ENCODE measurements around the gene TRIM16.
"Not testable (repeated sequence)": the region's sequence is repeated elsewhere in the genome, so short reads cannot be mapped to it uniquely, and the experiment has no call there.

DNA sequence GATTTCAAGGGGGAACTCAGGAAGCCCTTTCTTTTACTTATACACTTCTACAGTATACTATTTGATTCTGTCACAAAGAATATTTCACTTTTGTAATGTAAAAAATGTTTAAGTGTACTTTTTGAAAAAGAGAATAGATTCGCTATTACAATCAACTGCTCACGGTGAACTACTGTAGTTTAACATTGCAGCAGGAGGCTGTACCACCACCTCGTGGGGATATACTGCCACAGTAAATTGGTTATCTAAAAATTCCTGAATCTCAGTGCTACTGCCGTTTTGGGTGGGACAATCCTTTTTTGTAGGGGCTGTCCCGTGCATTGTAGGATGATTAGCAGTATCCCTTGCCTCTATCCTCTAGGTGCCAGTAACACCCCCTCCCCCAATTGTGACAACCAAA lies 14.6 kb downstream of the TRIM16 start:
- TF ChIP-seq, protein P1, sequence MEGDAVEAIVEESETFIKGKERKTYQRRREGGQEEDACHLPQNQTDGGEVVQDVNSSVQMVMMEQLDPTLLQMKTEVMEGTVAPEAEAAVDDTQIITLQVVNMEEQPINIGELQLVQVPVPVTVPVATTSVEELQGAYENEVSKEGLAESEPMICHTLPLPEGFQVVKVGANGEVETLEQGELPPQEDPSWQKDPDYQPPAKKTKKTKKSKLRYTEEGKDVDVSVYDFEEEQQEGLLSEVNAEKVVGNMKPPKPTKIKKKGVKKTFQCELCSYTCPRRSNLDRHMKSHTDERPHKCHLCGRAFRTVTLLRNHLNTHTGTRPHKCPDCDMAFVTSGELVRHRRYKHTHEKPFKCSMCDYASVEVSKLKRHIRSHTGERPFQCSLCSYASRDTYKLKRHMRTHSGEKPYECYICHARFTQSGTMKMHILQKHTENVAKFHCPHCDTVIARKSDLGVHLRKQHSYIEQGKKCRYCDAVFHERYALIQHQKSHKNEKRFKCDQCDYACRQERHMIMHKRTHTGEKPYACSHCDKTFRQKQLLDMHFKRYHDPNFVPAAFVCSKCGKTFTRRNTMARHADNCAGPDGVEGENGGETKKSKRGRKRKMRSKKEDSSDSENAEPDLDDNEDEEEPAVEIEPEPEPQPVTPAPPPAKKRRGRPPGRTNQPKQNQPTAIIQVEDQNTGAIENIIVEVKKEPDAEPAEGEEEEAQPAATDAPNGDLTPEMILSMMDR (conservative IDR thresholded peaks at IDR 0.05; ENCODE audit: low read depth, low read length): not testable (repeated sequence)
- TF ChIP-seq POLR2A (IDR thresholded peaks at IDR 0.05; ENCODE audit: low read depth, low read length); MAZ (IDR thresholded peaks at IDR 0.05; ENCODE audit: borderline replicate concordance, low read depth, low read length); RCOR1 (IDR thresholded peaks at IDR 0.05; ENCODE audit: insufficient replicate concordance, low read length); NFE2L2 (IDR thresholded peaks at IDR 0.05; ENCODE audit: low read depth, low read length); MAFK (IDR thresholded peaks at IDR 0.05; ENCODE audit: low read depth, low read length); RFX5 (IDR thresholded peaks at IDR 0.05; ENCODE audit: low read depth, low read length); BHLHE40 (IDR thresholded peaks at IDR 0.05; ENCODE audit: low read depth, low read length); CHD1 (IDR thresholded peaks at IDR 0.05; ENCODE audit: low read depth, low read length); RAD21 (IDR thresholded peaks at IDR 0.05; ENCODE audit: low read length): not testable (repeated sequence)
- TF ChIP-seq, protein P2, sequence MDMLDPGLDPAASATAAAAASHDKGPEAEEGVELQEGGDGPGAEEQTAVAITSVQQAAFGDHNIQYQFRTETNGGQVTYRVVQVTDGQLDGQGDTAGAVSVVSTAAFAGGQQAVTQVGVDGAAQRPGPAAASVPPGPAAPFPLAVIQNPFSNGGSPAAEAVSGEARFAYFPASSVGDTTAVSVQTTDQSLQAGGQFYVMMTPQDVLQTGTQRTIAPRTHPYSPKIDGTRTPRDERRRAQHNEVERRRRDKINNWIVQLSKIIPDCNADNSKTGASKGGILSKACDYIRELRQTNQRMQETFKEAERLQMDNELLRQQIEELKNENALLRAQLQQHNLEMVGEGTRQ (IDR thresholded peaks at IDR 0.05; ENCODE audit: low read depth, low read length): not testable (repeated sequence)
- TF ChIP-seq, protein P3, sequence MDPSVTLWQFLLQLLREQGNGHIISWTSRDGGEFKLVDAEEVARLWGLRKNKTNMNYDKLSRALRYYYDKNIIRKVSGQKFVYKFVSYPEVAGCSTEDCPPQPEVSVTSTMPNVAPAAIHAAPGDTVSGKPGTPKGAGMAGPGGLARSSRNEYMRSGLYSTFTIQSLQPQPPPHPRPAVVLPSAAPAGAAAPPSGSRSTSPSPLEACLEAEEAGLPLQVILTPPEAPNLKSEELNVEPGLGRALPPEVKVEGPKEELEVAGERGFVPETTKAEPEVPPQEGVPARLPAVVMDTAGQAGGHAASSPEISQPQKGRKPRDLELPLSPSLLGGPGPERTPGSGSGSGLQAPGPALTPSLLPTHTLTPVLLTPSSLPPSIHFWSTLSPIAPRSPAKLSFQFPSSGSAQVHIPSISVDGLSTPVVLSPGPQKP (IDR thresholded peaks at IDR 0.05; ENCODE audit: borderline replicate concordance, low read depth, low read length): not testable (repeated sequence)

Data from IMR-90 (cell line).